Measurements from ENCODE around the gene CADPS. TPM values are rescaled to one million over a fixed set of nuclear protein-coding genes. Genes with fewer than 3 reads are reported as not detected.

Gene CADPS
- polyA plus RNA-seq, 1 donor (not counting 4 experiments of a cell fraction or from before 2014, with no cell fraction given): not detected

DNA sequence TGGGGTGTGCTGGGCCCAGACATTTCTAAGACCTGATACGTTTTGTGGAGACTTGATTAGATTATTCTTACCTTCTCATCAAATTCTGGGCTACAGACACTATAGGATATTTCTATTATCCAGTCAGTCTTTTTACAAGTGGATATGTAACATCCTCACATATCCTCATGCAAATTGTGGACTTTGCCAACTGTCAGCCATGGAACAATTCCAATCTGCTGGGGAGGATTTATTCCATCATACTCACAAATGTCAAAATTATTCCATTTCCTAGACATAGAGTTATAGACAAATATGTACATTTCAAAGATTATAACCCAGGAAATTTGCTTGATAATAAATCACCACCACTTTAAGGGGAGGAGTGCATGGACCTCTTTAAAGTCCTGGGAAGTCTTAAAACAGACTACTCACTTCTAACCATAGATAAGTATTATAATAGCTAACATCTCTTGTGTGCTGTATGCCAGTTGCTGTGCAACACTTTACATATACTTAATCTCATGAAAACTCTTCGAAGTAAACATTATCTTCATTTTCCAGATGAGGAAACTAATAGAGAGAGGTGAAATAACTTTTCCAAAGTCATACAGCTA lies 44.4 kb downstream of the CADPS start:
- Histone ChIP-seq H3K9me3 (ENCODE audit: control insufficient read depth, low read depth, low read length) (no peaks in the 10 kb centered on the region), H3K4me3 (ENCODE audit: control insufficient read depth in 2 of 3, extremely low read depth in 1 of 3, insufficient read depth in 2 of 3, low read depth in 1 of 3, low read length in 3 of 3) (no peak overlapping the region), H3K27ac (ENCODE audit: control insufficient read depth, insufficient read depth, low read length) (no peak overlapping the region), H3K79me2 (ENCODE audit: control insufficient read depth, insufficient read depth, low read length) (no peaks in the 10 kb centered on the region), H4K20me1 (ENCODE audit: control insufficient read depth, extremely low read depth, insufficient read depth, low read length) (no peaks in the 10 kb centered on the region), H3K36me3 (ENCODE audit: control insufficient read depth in 2 of 2, extremely low read depth in 1 of 2, insufficient read depth in 2 of 2, low read length in 2 of 2) (no peaks in the 10 kb centered on the region), H3K4me1 (ENCODE audit: control insufficient read depth, extremely low read depth, insufficient read depth, low read length) (no peaks in the 10 kb centered on the region), H3K9ac (ENCODE audit: control insufficient read depth, extremely low read depth, insufficient read depth, low read length) (no peak overlapping the region), H3K9me1 (ENCODE audit: control insufficient read depth, extremely low read depth, insufficient read depth, low read length) (no peaks in the 10 kb centered on the region), H3K4me2 (ENCODE audit: control insufficient read depth, extremely low read depth, insufficient read depth, low read depth, low read length) (no peak overlapping the region), H2AFZ (ENCODE audit: control insufficient read depth, low read length) (no peak overlapping the region), H3K27me3 (ENCODE audit: control insufficient read depth, extremely low read depth, insufficient read depth, low read length) (peaks cover 3% of the 10 kb centered on the region)
- TF ChIP-seq, protein P1, sequence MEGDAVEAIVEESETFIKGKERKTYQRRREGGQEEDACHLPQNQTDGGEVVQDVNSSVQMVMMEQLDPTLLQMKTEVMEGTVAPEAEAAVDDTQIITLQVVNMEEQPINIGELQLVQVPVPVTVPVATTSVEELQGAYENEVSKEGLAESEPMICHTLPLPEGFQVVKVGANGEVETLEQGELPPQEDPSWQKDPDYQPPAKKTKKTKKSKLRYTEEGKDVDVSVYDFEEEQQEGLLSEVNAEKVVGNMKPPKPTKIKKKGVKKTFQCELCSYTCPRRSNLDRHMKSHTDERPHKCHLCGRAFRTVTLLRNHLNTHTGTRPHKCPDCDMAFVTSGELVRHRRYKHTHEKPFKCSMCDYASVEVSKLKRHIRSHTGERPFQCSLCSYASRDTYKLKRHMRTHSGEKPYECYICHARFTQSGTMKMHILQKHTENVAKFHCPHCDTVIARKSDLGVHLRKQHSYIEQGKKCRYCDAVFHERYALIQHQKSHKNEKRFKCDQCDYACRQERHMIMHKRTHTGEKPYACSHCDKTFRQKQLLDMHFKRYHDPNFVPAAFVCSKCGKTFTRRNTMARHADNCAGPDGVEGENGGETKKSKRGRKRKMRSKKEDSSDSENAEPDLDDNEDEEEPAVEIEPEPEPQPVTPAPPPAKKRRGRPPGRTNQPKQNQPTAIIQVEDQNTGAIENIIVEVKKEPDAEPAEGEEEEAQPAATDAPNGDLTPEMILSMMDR (optimal IDR thresholded peaks at IDR 0.05 in 1 of 3, IDR thresholded peaks at IDR 0.05 in 1 of 3, conservative IDR thresholded peaks at IDR 0.05 in 1 of 3; ENCODE audit: extremely low read depth in 1 of 3, insufficient read depth in 2 of 3, low read length in 3 of 3): no peak
- no peak for TF ChIP-seq EZH2 (IDR thresholded peaks at IDR 0.05; ENCODE audit: low read length)
- no peak for DNase-seq (ENCODE audit: low read depth, low spot score)
- no peak for FAIRE-seq
- dilution Hi-C loops (cut with MboI; ENCODE audit: extremely low pct_ligation_motif_present, low sequenced_read_pairs): no loop called here

DNA sequence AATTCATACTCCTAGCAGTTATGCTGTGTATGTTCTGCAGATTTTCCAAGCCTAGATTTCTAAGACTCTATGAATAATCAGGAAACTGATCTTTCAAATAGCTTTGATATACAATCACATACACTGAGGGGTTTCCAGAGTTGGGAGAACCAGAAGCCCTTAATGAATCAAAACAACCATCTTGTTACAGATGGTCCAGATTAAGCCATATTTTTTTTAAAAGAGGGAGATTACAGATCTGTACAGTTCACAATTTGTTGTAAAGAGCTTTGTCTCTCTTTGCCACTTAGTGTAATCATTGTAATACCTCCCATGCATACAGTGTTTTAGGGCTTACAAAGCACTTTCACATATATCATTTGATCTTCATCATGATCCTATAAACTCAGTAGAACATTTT lies 47.7 kb downstream of the CADPS start:
- Histone ChIP-seq H2AFZ (ENCODE audit: control insufficient read depth, low read length) (no peak overlapping the region), H4K20me1 (ENCODE audit: control insufficient read depth, extremely low read depth, insufficient read depth, low read length) (no peaks in the 10 kb centered on the region), H3K4me1 (ENCODE audit: control insufficient read depth, extremely low read depth, insufficient read depth, low read length) (no peaks in the 10 kb centered on the region), H3K79me2 (ENCODE audit: control insufficient read depth, insufficient read depth, low read length) (no peaks in the 10 kb centered on the region), H3K9me3 (ENCODE audit: control insufficient read depth, low read depth, low read length) (no peaks in the 10 kb centered on the region), H3K4me3 (ENCODE audit: control insufficient read depth in 2 of 3, extremely low read depth in 1 of 3, insufficient read depth in 2 of 3, low read depth in 1 of 3, low read length in 3 of 3) (no peak overlapping the region), H3K9ac (ENCODE audit: control insufficient read depth, extremely low read depth, insufficient read depth, low read length) (no peak overlapping the region), H3K36me3 (ENCODE audit: control insufficient read depth in 2 of 2, extremely low read depth in 1 of 2, insufficient read depth in 2 of 2, low read length in 2 of 2) (no peaks in the 10 kb centered on the region), H3K27ac (ENCODE audit: control insufficient read depth, insufficient read depth, low read length) (no peak overlapping the region), H3K4me2 (ENCODE audit: control insufficient read depth, extremely low read depth, insufficient read depth, low read depth, low read length) (no peak overlapping the region), H3K9me1 (ENCODE audit: control insufficient read depth, extremely low read depth, insufficient read depth, low read length) (no peaks in the 10 kb centered on the region), H3K27me3 (ENCODE audit: control insufficient read depth, extremely low read depth, insufficient read depth, low read length) (peaks cover 3% of the 10 kb centered on the region)
- dilution Hi-C loops (cut with MboI; ENCODE audit: extremely low pct_ligation_motif_present, low sequenced_read_pairs): no loop called here
- no peak for DNase-seq (ENCODE audit: low read depth, low spot score)
- FAIRE-seq: no peak
- TF ChIP-seq EZH2 (IDR thresholded peaks at IDR 0.05; ENCODE audit: low read length): no peak
- TF ChIP-seq, protein P1 (optimal IDR thresholded peaks at IDR 0.05 in 1 of 3, IDR thresholded peaks at IDR 0.05 in 1 of 3, conservative IDR thresholded peaks at IDR 0.05 in 1 of 3; ENCODE audit: extremely low read depth in 1 of 3, insufficient read depth in 2 of 3, low read length in 3 of 3): no peak
